OCI-LY7 (cell line): ENCODE measurements around the gene WFS1. TPM values are rescaled to one million over a fixed set of nuclear protein-coding genes. Genes with fewer than 3 reads are reported as not detected.

ENCODE experiments used
- total RNA-seq, 2 experiments: library from RNA; depleted of rRNA in 1 of 2; stranded (reverse); fragments of >200 nt in 1 of 2; shearing (Covaris generic) in 1 of 2; gene quantifications; 2 replicates each; pipeline ENCODE4 v1.2.3, GENCODE V29; 2014 to 2022

The WFS1 gene
- total RNA-seq, 2 experiments from 2014 or later, result 6.1 to 14.5 TPM

Other genes starting within 250 kb of the WFS1 start
- 5.1 and 6.0 TPM in 2 replicates for gene JAKMIP1, start 69.3 kb upstream of the WFS1 start, total RNA-seq (2014; rRNA removed; shearing (Covaris generic))
- gene JAKMIP1, start 69.3 kb upstream of the WFS1 start, total RNA-seq (2022), result 4.0 and 4.6 TPM in 2 replicates
- not detected in 2 replicates for gene PPP2R2C, start 202.8 kb downstream of the WFS1 start, total RNA-seq (2014; rRNA removed; shearing (Covaris generic))
- gene PPP2R2C, start 202.8 kb downstream of the WFS1 start, total RNA-seq (2022), result not detected in 2 replicates